Keratinocyte (primary cell): Measurements from ENCODE around the gene EEPD1. TPM values are rescaled to one million over a fixed set of nuclear protein-coding genes. Genes with fewer than 3 reads are reported as not detected.

ENCODE experiments used
- DNase-seq: peaks from one replicate; pipeline ENCODE4 v3.0.0-alpha.2; 2011; ENCODE audit warnings: low read depth, missing footprints, low spot score
- FAIRE-seq: peaks from 2 replicates; lab custom pipeline; 2011; peaks lifted over from hg19 to GRCh38; lab: Jason Lieb, UNC
- H2AFZ ChIP-seq: 2 replicates; pipeline ENCODE4 v1.6.0; 2012; ENCODE audit warnings: low read length, control low read depth, inconsistent platforms; ENCODE audit not compliant: control insufficient read depth
- H3K27ac ChIP-seq: 2 replicates; pipeline ENCODE4 v1.5.1; 2011; ENCODE audit warnings: low read length; ENCODE audit not compliant: control insufficient read depth, insufficient read depth
- H3K27me3 ChIP-seq: 3 replicates; pipeline ENCODE4 v1.6.0; 2011; ENCODE audit warnings: low read length; ENCODE audit not compliant: control insufficient read depth, insufficient read depth; ENCODE audit errors: extremely low read depth
- H3K36me3 ChIP-seq, 2 experiments: 2 replicates in 1 of 2; 3 replicates in 1 of 2; pipeline ENCODE4 v1.5.1; 2011; ENCODE audit warnings: low read length in 2 of 2, mild to moderate bottlenecking in 1 of 2; ENCODE audit not compliant: control insufficient read depth in 2 of 2, insufficient read depth in 2 of 2; ENCODE audit errors: extremely low read depth in 1 of 2
- H3K4me1 ChIP-seq: 3 replicates; pipeline ENCODE4 v1.5.1; 2011; ENCODE audit warnings: low read length; ENCODE audit not compliant: control insufficient read depth, insufficient read depth; ENCODE audit errors: extremely low read depth
- H3K4me2 ChIP-seq: 3 replicates; pipeline ENCODE4 v1.6.0; 2011; ENCODE audit warnings: low read depth, low read length; ENCODE audit not compliant: control insufficient read depth, insufficient read depth; ENCODE audit errors: extremely low read depth
- H3K4me3 ChIP-seq, 3 experiments: fragments of 200-600 bp in 1 of 3; sonication (generic) in 1 of 3; 2 replicates in 2 of 3; 3 replicates in 1 of 3; pipeline ENCODE4 v1.5.1; 2011 to 2016; ENCODE audit warnings: low read length in 3 of 3, mild to moderate bottlenecking in 3 of 3, control low read depth in 2 of 3, inconsistent platforms in 1 of 3, low read depth in 1 of 3, mixed read lengths in 1 of 3, mixed run types in 1 of 3, moderate library complexity in 1 of 3; ENCODE audit not compliant: control insufficient read depth in 2 of 3, insufficient read depth in 2 of 3; ENCODE audit errors: extremely low read depth in 1 of 3
- H3K79me2 ChIP-seq: 2 replicates; pipeline ENCODE4 v1.6.0; 2012; ENCODE audit warnings: low read length; ENCODE audit not compliant: control insufficient read depth, insufficient read depth
- H3K9ac ChIP-seq: 3 replicates; pipeline ENCODE4 v1.6.0; 2011; ENCODE audit warnings: low read length; ENCODE audit not compliant: control insufficient read depth, insufficient read depth; ENCODE audit errors: extremely low read depth
- H3K9me1 ChIP-seq: 3 replicates; pipeline ENCODE4 v1.6.0; 2011; ENCODE audit warnings: low read length; ENCODE audit not compliant: control insufficient read depth, insufficient read depth; ENCODE audit errors: extremely low read depth
- H3K9me3 ChIP-seq: 2 replicates; pipeline ENCODE4 v1.5.1; 2012; ENCODE audit warnings: low read depth, low read length; ENCODE audit not compliant: control insufficient read depth
- H4K20me1 ChIP-seq: 3 replicates; pipeline ENCODE4 v1.6.0; 2011; ENCODE audit warnings: low read length; ENCODE audit not compliant: control insufficient read depth, insufficient read depth; ENCODE audit errors: extremely low read depth
- EZH2 ChIP-seq: IDR thresholded peaks from one replicate; pipeline ENCODE4 v1.6.1; 2012; ENCODE audit warnings: inconsistent platforms, mild to moderate bottlenecking, low read length, moderate library complexity
- dilution Hi-C: fragments of 300-500 bp; cut with MboI; formaldehyde crosslinking; loops from one replicate; pipeline ENCODE4 v1.7.0; 2020; ENCODE audit warnings: low sequenced_read_pairs; ENCODE audit not compliant: extremely low pct_ligation_motif_present
- polyA plus RNA-seq, 5 experiments: library from polyadenylated mRNA; depleted of rRNA in 3 of 5; stranded (reverse) in 3 of 5; stranded (forward) in 1 of 5; unstranded in 1 of 5; fragments of >200 nt; gene quantifications; 1 replicate in 1 of 5; 2 replicates in 3 of 5; 3 replicates in 1 of 5; pipeline versions ENCODE4 v1.2.1 to v1.2.3, GENCODE V29; 2011 to 2012; ENCODE audit warnings: missing spikeins in 2 of 5, low read depth in 1 of 5, low replicate concordance in 1 of 5
- TF ChIP-seq, protein P1 (sequence below), 3 experiments: IDR thresholded peaks in 1 of 3; conservative IDR thresholded peaks in 1 of 3; optimal IDR thresholded peaks in 1 of 3; 2 replicates in 2 of 3; 3 replicates in 1 of 3; pipeline versions ENCODE3 to v1.5.1; 2011; ENCODE audit warnings: low read length in 3 of 3, mild to moderate bottlenecking in 3 of 3, moderate library complexity in 2 of 3, control low read depth in 1 of 3, inconsistent platforms in 1 of 3; ENCODE audit not compliant: insufficient read depth in 2 of 3; ENCODE audit errors: extremely low read depth in 1 of 3

Gene EEPD1
- polyA plus RNA-seq, 1 donor (not counting 4 experiments of a cell fraction or from before 2014, with no cell fraction given): 1.2 TPM

DNA sequence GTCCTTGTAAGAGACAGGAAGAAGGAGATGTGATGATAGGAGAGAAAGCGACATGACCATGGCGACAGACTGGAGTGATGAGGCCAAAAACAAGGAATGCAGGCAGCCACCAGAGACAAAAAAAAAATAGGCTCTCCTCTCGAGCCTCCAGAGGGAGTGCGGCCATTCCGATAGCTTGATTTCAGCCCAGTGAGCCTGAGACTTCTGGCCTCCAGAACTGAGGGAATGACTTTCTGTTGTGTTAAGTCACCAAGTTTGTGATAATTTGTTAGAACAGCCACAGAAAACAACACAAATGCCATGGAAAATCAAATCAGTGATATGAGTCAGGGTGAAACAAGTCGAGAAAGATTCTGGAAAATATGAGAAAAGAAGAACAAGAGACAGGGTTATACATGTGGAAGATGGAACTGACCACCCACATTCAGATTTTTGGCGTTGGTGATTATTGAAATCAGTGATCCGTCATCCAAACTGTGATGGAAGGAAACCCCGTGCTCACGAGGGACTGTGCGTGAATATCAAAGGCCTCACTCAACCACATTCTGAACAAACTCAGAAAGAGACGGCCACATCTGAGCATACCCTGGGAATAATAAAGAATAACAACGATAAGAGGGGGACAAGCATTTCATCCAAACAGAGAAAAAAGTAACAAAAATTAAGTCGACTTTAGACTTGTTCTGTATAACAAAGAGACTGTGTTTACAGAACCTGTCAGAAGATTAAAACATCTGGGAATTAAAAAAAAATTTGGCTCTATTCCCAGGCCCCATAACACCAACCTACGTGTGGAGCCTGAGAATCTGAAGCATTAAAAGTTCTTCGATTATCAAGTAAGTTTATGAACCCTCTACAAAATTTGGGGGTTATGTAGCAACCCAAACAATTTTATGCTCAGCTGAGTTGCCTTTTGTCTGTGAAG is 72.1 kb downstream of the EEPD1 start:
- no peak overlapping the region for H3K4me2 ChIP-seq
- no peaks in the 10 kb centered on the region for H3K4me1 ChIP-seq
- no peak overlapping the region for H3K27ac ChIP-seq
- no peak overlapping the region for H3K9ac ChIP-seq
- H3K36me3 ChIP-seq: no peaks in the 10 kb centered on the region
- no peaks in the 10 kb centered on the region for H3K9me1 ChIP-seq
- H4K20me1 ChIP-seq: no peaks in the 10 kb centered on the region
- no peak for TF ChIP-seq EZH2
- TF ChIP-seq, protein P1, sequence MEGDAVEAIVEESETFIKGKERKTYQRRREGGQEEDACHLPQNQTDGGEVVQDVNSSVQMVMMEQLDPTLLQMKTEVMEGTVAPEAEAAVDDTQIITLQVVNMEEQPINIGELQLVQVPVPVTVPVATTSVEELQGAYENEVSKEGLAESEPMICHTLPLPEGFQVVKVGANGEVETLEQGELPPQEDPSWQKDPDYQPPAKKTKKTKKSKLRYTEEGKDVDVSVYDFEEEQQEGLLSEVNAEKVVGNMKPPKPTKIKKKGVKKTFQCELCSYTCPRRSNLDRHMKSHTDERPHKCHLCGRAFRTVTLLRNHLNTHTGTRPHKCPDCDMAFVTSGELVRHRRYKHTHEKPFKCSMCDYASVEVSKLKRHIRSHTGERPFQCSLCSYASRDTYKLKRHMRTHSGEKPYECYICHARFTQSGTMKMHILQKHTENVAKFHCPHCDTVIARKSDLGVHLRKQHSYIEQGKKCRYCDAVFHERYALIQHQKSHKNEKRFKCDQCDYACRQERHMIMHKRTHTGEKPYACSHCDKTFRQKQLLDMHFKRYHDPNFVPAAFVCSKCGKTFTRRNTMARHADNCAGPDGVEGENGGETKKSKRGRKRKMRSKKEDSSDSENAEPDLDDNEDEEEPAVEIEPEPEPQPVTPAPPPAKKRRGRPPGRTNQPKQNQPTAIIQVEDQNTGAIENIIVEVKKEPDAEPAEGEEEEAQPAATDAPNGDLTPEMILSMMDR (optimal IDR thresholded peaks at IDR 0.05 in 1 of 3, IDR thresholded peaks at IDR 0.05 in 1 of 3, conservative IDR thresholded peaks at IDR 0.05 in 1 of 3; ENCODE audit: extremely low read depth in 1 of 3, insufficient read depth in 2 of 3, low read length in 3 of 3): no peak
- H3K9me3 ChIP-seq: no peaks in the 10 kb centered on the region
- no peaks in the 10 kb centered on the region for H3K79me2 ChIP-seq
- H2AFZ ChIP-seq: no peak overlapping the region
- FAIRE-seq (no peak), DNase-seq (no peak)
- H3K4me3 ChIP-seq: no peak overlapping the region
- no peaks in the 10 kb centered on the region for H3K27me3 ChIP-seq
- dilution Hi-C loops: no loop called here

DNA sequence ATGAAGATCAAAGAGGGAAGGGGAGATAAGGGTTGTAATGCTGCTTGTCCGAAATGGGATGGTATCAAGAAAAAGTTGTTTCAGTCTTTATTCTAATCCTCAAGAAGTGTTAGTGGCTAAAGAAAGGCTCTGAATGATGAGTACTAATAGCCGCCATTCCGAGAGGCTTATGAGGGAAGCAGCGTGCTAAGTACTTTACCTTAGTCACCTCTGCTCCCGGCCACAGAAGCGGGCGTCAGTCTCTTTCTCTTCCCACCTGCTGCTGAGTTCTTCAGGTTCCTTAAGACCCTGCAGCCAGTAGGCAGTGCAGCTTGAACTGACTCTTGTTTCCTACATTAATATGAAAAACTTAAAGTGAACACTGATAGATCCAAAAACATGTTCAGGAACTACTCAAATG is 73.1 kb downstream of the EEPD1 start:
- no peaks in the 10 kb centered on the region for H4K20me1 ChIP-seq
- dilution Hi-C loops: no loop called here
- H3K4me3 ChIP-seq: no peak overlapping the region
- H3K27ac ChIP-seq: no peak overlapping the region
- no peak overlapping the region for H3K9ac ChIP-seq
- no peak overlapping the region for H3K4me2 ChIP-seq
- no peak for TF ChIP-seq EZH2
- DNase-seq: no peak
- no peaks in the 10 kb centered on the region for H3K79me2 ChIP-seq
- H3K36me3 ChIP-seq: no peaks in the 10 kb centered on the region
- H2AFZ ChIP-seq: no peak overlapping the region
- H3K4me1 ChIP-seq: no peaks in the 10 kb centered on the region
- H3K9me1 ChIP-seq: no peaks in the 10 kb centered on the region
- FAIRE-seq: no peak
- H3K27me3 ChIP-seq: no peaks in the 10 kb centered on the region
- H3K9me3 ChIP-seq: no peaks in the 10 kb centered on the region
